Endothelial cell of hepatic sinusoid (primary cell): ENCODE data around the gene ZNF496.
"Not testable (repeated sequence)": the region's sequence is repeated elsewhere in the genome, so short reads cannot be mapped to it uniquely, and the experiment has no call there.

Experiments used
- in situ Hi-C: cut with HindIII; loops from 2 replicates; pipeline ENCODE4 v1.10.0; 2017; ENCODE audit warnings: low sequenced_read_pairs

ZNF496 gene

DNA sequence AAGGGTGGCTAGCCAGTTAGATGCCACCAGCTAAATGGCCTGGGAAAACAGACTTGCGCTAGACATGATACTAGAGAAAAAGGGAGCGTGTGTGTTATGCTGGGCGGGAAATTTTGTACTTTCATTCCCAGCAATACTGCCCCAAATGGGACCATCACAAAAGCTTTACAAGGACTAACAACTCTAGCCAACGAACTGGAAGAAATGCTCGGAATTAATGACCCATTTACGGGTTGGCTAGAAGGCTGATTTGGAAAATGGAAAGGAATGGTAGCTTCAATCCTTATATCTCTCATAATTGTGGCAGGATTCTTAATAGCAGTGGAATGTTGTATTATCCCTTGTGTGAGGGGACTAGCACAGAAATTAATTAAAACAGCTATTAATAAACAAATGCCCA is 27.9 kb upstream of the ZNF496 start:
- in situ Hi-C loops: no loop called here

DNA sequence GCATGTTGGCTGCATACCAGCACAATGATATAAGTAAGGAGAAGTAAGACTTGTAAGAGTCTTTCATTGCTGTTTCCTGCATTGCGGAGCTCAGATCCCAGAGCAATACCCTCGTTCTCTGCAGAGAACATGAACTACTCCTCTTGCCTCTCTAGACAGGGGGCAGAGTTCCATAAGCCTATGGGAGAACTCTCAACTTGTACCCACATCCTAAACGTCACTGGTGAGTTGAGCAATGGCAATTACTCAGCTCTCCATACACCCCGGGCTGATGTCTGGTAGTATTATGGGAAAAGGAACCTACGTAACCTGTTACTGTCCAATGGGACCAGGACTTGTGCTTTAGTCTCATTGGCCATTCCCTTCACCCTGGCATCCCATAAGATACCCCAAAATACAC is 27.3 kb upstream of the ZNF496 start:
- in situ Hi-C loops: no loop called here

DNA sequence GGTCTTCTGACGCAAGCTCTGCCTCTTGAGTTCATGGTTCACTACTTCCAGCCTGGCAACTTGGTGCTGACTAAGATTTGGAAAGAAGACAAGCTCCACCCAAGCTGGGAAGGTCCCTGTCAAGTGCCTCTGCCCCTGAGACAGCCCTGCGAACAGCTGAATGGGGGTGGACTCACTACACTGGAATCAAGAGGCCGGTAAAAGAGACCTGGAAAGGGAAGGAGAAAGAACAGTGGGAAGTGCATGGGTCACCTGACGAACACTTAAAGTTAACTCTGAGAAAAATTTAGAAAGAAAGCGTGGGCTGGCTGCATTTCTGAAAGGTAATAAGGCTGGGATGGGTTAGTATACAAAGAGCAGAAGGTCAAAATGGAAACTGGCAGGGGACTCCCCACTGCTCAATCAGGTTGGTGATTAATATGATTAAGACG is 26.1 kb upstream of the ZNF496 start:
- in situ Hi-C loops: no loop called here

DNA sequence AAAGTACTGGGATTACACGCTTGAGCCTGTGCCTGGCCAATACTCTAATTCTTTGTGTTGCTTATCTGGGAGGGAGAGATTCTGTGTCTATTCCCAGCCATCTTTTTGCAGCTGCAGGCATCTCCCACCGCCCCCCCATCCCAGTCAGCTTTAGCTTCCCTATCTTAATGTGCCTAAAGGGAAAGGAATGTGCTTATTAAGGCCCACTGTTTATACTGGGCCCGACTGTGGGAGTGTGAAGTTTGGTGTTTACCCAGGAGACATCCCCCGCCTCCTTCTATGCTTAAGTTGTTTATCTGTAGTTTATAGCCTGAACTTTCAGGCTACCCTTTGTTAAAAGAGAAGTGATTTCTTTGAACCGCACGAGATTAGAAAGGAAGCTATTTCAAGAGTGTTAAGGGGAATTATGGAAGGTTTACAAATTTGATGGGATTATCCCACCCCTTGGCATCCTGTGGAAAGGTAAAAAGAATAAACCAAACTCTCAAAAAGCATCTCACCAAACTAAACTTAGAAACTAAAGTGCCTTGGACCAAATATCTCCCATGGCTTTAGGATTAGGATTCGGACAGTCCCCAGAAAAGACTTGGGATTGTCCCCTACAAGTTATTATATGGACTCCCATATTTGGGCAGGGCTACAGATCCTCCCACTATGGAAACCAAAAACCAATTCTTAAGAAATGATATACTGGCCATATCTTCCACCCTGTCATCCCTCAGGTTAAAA is 25.5 kb upstream of the ZNF496 start:
- in situ Hi-C loops: no loop called here

DNA sequence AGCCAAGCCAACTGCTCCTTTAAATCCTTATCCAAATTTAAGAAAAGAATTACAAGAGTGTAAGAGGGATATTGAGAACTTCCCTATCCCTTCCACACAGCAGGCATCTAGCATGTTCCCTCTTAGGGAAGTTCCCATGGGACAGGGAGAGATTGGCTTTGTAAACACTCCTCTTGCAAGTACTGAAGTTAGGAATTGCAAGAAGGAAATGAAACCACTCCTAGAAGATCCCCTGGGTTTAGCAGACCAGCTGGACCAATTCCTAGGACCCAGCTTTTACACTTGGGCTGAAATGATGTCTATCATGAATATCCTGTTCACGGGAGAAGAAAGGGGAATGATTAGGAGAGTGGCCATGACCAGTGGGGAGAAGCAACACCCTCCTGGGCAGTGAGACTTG is 23.5 kb upstream of the ZNF496 start:
- in situ Hi-C loops: not testable (repeated sequence)

DNA sequence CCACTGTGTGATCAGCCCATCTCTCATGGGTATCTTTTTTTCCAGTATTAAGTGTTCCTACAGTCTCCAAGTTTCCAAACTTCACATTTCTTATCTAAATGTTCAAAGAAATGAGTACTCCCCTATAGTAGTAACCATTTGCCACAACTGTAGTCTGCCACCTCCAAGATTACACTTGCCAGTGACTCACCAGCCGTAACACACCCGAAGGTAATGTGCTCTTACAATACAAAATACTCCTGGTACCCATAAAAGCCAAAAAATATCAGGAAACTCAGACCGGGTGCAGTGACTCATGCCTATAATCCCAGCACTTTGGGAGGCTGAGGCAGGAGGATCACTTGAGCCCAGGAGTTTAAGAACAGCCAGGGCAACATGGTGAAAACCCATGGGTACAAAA is 20.5 kb upstream of the ZNF496 start:
- in situ Hi-C loops: no loop called here

DNA sequence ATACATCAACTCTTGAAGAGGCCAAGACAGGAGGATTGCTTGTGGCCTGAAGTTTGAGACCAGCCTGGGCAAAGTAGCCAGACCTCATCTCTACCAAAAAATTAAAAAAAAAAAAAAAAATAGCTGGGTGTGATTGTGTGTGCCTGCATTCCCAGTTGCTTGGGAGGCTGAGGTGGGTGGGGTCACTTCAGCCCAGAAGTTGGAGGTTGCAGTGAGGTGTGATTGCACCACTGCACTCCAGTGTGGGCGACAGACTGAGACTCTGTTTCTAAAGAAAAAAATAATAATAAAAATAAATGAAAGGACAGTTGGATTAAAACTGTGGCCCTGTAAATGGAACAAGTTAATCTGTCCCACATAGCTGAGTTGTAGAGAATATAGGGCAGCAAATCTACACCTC is 18.9 kb upstream of the ZNF496 start:
- in situ Hi-C loops: no loop called here

DNA sequence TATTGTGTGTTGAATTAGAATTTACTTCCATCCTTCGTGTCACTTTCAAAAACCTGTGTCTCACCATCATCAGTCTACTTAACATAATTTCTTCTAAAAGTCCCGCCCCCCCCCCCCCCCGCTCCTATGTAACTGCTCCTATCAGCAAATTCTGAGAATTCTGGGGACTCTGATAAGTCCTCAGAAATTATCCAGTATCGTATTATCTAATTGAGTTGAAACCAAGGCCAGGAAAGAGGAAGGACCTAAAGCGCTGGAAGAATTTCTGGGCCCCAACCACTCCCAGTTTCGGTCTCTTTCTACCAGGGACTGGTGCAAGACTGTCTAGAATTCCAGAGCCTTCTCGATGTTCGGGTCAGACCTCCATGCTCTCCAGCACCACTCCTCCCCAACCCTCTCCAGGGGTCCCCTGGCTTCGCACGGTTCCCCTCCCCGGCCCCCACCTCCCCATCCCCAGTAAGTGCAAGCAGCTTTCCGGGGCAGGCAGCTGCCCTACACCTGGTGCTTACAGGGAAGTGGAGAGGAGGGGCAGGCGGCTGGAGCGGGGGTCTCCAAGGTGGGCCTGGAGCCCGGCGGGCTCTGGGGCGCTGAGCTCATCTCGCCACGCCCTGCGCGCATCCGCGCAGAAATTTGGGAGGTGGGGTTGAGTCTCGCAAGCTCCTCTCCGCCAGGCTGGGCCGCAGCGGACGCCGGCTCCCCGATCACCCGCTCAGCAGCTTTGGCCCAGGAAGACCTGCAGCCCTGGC is 16.0 kb upstream of the ZNF496 start:
- in situ Hi-C loops: no loop called here

DNA sequence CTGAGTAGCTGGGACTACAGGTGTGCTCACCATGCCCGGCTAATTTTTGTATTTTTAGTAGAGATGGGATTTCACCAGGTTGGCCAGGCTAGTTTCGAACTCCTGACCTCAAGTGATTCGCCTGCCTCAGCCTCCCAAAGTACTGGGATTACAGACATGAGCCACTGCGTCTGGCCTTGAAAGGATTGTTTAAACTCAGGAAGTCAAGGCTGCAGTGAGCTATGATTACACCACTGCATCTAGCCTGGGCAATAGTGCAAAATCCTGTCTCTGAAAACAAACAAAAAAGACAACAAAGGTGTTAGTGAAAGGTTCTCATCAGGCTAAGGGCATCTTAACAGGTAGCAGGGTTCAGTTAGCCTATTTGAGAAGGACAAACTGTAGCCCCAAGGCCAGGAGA is 14.2 kb upstream of the ZNF496 start:
- in situ Hi-C loops: no loop called here

DNA sequence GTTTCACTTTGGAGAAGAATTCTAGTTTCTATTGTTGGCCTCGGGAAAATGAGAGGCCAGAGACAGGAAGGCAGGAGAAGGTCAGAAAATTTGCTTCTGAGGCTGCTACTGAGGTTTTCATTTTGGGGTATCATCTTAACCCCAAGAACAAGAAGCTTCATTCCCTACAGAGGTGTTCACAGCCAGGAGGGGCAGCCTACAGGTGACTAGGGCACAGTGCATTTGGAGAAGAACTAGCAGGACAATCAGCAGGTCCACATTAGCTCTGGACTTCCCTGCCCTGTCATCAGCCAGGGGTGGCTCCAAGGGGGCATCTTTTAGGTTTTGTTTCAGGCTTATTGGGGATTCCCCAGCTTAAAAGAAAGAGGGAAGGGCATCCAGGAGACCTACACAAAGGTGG is 12.1 kb upstream of the ZNF496 start:
- in situ Hi-C loops: no loop called here

DNA sequence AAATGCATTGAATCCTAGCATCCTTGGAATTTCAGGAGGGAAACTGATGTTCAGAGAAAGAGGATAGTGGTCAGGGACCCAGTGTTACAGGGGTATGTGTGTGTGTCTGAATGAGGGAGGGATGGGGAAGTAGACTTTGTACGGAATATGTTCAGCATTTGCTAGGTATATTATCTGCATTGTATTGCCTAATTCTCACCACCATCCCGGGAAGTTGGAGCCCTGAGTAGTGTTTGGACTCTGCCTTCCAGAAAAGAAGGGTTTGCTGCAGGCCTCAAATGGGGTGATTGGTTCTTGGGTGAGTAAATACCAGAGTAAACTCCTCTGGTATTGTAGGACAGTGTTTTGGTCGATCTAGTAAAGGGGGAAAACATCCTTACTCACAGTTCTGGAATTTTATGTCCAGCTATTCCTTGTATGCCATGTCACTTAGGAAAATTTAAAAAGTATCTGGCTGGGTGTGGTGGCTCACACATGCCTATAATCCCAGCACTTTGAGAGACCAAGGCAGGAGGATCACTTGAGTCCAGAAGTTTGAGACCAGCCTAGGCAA is 7.1 kb upstream of the ZNF496 start:
- in situ Hi-C loops: no loop called here

DNA sequence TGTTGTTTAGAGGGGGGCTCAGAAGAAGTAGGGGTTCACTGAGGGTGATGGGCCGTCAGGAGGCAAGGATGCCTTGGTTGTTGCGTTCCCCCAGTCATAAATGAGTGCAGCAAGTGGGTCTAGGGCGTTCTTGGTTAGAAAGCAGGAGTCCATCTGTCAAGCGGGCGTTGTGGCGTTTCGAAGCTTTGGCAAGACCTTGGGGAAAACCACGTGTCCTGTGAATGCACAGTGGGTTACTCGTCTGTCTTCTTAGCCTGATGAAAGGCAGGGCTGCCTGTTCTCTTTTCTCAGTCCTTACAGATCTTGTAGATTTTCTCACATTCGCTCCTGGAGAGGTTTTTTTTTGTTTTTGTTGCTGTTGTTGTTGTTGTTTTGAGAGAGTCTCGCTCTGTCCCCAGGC is 6.3 kb upstream of the ZNF496 start:
- in situ Hi-C loops: no loop called here

DNA sequence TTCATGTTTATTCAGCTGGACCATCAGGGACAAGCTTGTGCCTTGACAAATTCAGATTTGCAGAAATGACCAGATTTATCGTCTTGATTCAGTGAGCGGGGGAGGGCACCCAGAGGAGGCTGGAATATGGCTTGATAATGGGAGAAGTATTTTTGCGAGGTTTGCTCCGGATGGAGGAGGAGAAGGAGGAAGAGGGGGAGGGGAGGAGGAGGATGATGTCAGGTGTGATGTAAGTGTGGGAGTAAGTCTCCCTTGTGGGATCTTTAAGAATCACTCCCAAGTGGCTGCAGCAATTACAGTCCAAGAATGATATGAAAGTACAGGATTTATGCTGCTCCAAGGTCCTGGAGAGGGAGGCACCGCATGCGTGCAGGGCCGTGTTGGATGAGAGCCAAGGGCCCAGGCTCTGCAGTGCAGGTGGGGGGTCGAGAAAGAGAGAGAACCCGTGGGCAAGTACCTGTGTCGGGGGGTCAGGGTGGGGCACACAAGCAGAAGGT is 5.6 kb upstream of the ZNF496 start:
- in situ Hi-C loops: no loop called here

DNA sequence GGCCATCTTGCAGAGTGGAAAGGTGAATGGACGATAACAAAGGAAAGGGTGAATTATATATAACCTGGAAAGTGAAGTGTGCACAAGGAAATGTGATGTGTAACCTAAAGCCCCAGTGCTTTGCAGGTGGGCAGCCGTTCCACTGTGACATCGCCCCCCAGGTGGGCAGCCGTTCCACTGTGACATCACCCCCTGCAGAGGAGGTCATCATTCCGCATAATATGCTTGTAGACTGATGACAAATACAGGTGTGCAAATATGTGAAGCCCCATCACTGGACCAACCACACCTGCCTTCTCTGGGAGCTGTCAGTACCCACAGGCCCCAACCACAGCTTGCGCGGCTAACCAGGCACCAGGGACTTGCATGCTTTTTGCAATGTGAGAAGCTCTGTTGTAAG is 4.7 kb upstream of the ZNF496 start:
- in situ Hi-C loops: no loop called here

DNA sequence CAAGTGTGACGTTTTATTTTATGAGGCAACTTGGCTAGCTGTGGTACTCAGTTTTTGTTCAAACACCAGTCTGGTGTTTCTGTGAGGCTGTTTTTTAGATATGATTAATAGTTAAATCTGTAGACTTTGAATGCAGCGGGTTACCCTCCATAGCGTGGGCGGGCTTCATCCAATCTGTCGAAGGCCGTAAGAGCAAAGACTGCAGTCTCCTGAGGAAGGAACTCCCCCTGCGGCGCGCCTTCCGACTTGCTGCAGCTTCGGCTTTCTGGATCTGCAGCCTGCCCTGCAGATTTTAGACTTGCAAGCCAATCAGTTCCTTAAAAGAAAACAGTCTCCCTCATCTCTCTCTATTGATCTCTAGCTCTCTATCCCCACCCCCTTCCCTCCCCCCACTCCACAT is 4.2 kb upstream of the ZNF496 start:
- in situ Hi-C loops: no loop called here

DNA sequence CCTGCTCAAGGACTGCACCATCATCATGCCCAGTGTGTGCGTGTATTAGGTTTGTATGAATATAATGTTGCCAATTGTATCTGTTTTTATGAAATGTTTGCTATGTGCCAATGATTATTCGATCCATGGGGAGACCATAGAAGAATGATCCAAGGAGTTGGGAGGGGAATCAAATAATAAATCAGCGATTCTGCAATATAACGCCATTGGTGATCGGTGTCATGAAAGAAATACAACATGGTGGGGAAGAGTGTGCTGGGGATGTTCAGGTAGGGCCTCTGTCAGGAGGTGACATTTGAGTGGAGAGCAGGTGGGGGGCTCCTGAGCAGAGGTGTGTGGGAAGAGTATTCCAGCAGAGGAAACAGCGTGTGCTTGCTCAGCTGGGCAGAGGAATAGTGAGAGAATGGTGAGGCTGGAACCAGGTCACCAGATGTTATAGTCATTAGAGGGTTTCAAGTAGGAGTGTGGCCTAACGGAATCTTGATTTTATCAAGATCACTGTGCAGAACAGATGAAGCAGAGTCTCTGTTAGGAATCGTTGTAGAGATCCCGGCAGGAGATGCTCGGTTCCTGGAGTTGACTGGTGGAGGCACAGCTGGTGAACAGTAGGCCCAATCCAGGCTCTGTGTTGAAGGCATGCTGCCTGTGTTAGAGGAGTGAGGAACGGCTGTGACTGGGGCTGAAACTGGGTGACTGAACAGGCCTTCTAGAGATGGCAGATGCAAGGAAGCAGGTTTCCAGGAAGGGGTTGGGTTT is 2.9 kb upstream of the ZNF496 start:
- in situ Hi-C loops: no loop called here

DNA sequence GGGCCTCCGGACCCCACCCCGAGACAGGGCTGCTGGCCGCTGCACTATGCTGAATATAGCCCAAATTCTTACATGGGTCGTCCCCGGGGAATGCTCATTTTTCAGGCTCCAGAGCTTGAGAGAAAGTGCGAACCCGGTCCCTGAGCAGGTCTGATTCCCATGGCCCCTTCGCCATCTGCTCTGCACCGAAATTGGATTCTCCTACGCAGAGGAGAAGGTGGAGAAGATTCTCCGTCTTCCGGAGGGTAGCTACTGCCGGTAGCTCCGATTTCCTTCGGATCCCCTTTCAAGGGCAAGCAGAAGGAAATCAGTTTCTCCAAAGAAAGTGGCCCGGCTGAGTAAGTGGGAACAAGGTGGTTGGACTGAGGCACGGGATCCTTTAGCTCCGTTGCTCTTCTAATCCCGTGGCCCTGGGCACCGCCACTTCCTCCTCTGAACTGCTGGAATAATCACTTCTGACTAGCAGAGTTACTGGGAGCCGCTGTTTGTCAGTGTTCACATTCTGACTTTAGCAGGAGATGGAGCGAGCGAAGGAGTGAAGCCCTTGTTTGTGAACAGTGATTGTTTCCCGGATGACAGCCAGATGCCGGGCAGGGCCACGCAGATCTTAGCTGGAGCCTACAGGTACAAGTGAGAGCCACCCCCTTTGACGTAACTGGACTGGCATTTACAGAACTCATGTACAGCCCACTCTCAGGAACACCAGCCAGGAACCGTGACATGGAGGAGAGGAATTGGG is 1.1 kb upstream of the ZNF496 start:
- in situ Hi-C loops: no loop called here

DNA sequence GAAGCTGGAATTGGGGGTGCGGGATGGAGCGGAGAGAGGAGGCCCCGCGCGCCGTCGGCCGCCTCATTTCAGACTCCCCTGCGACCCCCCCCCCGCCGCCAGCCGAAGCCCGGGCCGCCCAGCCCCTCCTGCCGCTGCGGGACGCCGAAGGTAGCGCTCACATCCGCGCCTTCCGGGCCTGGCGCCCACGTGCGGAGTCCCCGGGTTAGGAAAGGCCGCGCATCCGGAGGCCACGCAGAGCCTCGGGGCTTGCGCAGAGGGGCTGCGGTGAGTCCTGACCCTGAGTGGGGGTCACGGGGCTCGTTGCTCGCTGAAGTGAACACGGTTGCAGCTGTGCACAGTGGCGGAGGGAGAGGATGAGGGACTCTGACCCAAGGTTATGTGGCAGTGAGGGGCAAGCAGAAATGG is 552 bp upstream of the ZNF496 start:
- in situ Hi-C loops: no loop called here

DNA sequence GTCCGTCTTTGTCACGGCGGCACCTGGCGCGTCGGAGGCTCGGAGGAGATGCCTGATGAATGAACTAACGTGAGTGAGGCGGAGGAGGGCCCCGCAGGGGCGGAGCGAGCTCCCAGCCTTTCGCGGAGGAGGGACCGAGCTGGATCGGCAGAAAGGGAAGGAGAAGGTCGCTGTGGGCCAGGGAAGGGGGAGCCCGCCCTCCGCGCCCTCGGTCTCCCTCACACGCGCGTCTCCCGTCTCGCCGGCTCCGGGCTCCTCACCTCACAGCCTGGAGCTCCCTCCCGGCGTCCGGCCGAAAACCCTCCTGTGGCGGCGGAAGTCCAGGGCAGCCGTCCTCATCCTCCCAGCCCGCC is 519 bp downstream of the ZNF496 start:
- in situ Hi-C loops: no loop called here

DNA sequence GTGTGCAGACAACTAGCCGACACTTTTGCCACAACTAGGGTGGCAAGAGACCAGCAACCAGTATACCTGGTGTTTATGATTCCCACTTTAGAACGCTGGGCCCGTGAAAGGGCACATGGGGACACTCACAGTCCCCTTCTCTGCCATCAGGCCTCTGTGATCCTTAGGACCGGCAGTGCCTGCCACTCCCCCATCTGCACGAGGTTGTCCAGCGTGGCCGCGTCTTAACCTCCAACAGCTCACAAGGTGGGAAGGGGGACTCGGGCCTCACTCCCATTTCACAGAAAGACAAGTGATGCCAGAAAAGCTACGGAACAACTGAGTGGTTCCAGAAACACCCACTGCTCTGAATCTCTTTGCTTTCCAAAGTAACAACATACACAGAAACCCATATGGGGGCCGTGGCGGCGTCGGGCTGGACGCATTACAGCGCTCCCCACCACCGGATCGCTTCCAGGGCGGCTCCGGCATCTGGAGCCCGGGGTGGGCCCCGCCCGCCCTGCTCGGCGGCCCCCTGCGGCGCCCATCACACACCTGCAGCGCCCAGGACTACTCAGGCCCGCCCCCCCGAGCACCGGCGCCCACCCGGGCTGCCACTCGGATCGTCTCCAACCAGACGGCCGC is 1.0 kb downstream of the ZNF496 start:
- in situ Hi-C loops: no loop called here
